Activated T-cell treated with anti-CD3 and anti-CD28 coated beads for 1 hour (primary cell): ENCODE data around the gene PREPL.
"Not testable (repeated sequence)": the region's sequence is repeated elsewhere in the genome, so short reads cannot be mapped to it uniquely, and the experiment has no call there.

Source experiments
- DNase-seq: peaks from one replicate; pipeline ENCODE4 v3.0.0-alpha.2; 2020; ENCODE audit warnings: low read depth

PREPL gene

GRCh38 chr2:44361330-44362206, at the start of gene PREPL, which contains the start of gene CAMKMT:
PREPL (minus strand) TSS chr2:44361494; CDS start chr2:44346342, 15,152 bp downstream.
CAMKMT (plus strand) TSS chr2:44361947.
- peak; percentile 98 for DNase-seq

GRCh38 chr2:44398243-44398897, 37.1 kb upstream of the PREPL start:
- DNase-seq = no peak

- DNase-seq = no peak
Observed at GRCh38 chr2:44397447-44398175, 36.3 kb upstream of the PREPL start.

- DNase-seq = peak; percentile 34
Observed at GRCh38 chr2:44392338-44392943, 31.1 kb upstream of the PREPL start.

GRCh38 chr2:44389895-44390294, 28.6 kb upstream of the PREPL start:
- no peak for DNase-seq

GRCh38 chr2:44388877-44389276, 27.6 kb upstream of the PREPL start:
- DNase-seq = no peak

- DNase-seq = not testable (repeated sequence)
Observed at GRCh38 chr2:44385226-44385625, 23.9 kb upstream of the PREPL start.

GRCh38 chr2:44377486-44377885, 16.2 kb upstream of the PREPL start:
- DNase-seq = no peak

- DNase-seq = no peak
Observed at GRCh38 chr2:44372246-44372645, 11.0 kb upstream of the PREPL start.

- DNase-seq = no peak
Observed at GRCh38 chr2:44371445-44371844, 10.2 kb upstream of the PREPL start.

- no peak for DNase-seq
Observed at GRCh38 chr2:44369392-44369791, 8.1 kb upstream of the PREPL start.

GRCh38 chr2:44367591-44367990, 6.3 kb upstream of the PREPL start:
- DNase-seq = no peak

GRCh38 chr2:44364604-44365003, 3.3 kb upstream of the PREPL start:
- DNase-seq = no peak

GRCh38 chr2:44362207-44363015, 1.1 kb upstream of the PREPL start:
- peak; percentile 24 for DNase-seq

GRCh38 chr2:44360749-44361329, 455 bp downstream of the PREPL start:
- DNase-seq = no peak

GRCh38 chr2:44358503-44358902, 2.8 kb downstream of the PREPL start:
- DNase-seq = peak; percentile 12

- no peak for DNase-seq
Observed at GRCh38 chr2:44354761-44355160, 6.5 kb downstream of the PREPL start.

- DNase-seq = no peak
Observed at GRCh38 chr2:44352510-44352909, 8.8 kb downstream of the PREPL start.

- DNase-seq = no peak
Observed at GRCh38 chr2:44351676-44352075, 9.6 kb downstream of the PREPL start.

GRCh38 chr2:44351088-44351487, 10.2 kb downstream of the PREPL start:
- no peak for DNase-seq

GRCh38 chr2:44349506-44349905, 11.8 kb downstream of the PREPL start:
- DNase-seq = no peak
